H1 (cell line): ENCODE data around the gene SARS2. TPM values are rescaled to one million over a fixed set of nuclear protein-coding genes. Genes with fewer than 3 reads are reported as not detected.

ENCODE experiments used
- CTCF ChIA-PET: fragments of 300-600 bp; sonication (Branson Sonifier 250); formaldehyde crosslinking; loops from one replicate; lab custom pipeline; 2021; ENCODE audit not compliant: partially characterized antibody; lab: Charles Lee
- POLR2A ChIA-PET: fragments of 300-600 bp; sonication (Branson Sonifier 250); formaldehyde crosslinking; loops from one replicate; lab custom pipeline; 2021; ENCODE audit warnings: inconsistent platforms; ENCODE audit not compliant: partially characterized antibody; lab: Charles Lee
- DNase-seq, 2 experiments: peaks; one replicate each; pipeline versions ENCODE4 v3.0.0 to v3.0.0-alpha.2; 2010 to 2022; ENCODE audit warnings: low spot score in 2 of 2, low read depth in 1 of 2, mixed read lengths in 1 of 2
- FAIRE-seq: peaks from 2 replicates; lab custom pipeline; 2011; peaks lifted over from hg19 to GRCh38; lab: Jason Lieb, UNC
- H2AFZ ChIP-seq: 2 replicates; pipeline ENCODE4 v1.8.1; 2012; ENCODE audit warnings: low read length, inconsistent platforms
- H2AK5ac ChIP-seq: 2 replicates; pipeline ENCODE4 v1.6.1; 2013; ENCODE audit warnings: low read depth, low read length
- H2BK120ac ChIP-seq: replicated peaks from 2 replicates; pipeline ENCODE3; 2013; ENCODE audit warnings: low read depth, low read length, inconsistent platforms
- H2BK12ac ChIP-seq: 2 replicates; pipeline ENCODE4 v1.6.1; 2013; ENCODE audit warnings: low read depth, low read length
- H2BK15ac ChIP-seq: 2 replicates; pipeline ENCODE4 v1.6.1; 2013; ENCODE audit warnings: low read length
- H2BK20ac ChIP-seq: 2 replicates; pipeline ENCODE4 v1.6.1; 2013; ENCODE audit warnings: low read length
- H2BK5ac ChIP-seq: 2 replicates; pipeline ENCODE4 v1.6.1; 2013; ENCODE audit warnings: low read depth, low read length
- H3K14ac ChIP-seq: 2 replicates; pipeline ENCODE4 v1.6.1; 2013; ENCODE audit warnings: inconsistent platforms; ENCODE audit not compliant: insufficient read length
- H3K18ac ChIP-seq: 2 replicates; pipeline ENCODE4 v1.6.1; 2013; ENCODE audit warnings: low read length; ENCODE audit errors: extremely low read depth
- H3K23ac ChIP-seq: 2 replicates; pipeline ENCODE4 v1.6.1; 2013; ENCODE audit warnings: inconsistent platforms; ENCODE audit not compliant: insufficient read length
- H3K23me2 ChIP-seq: 2 replicates; pipeline ENCODE4 v1.6.1; 2013; ENCODE audit warnings: low read depth, low read length
- H3K27ac ChIP-seq: 2 replicates; pipeline ENCODE4 v1.6.1; 2011; ENCODE audit warnings: low read depth, low read length, inconsistent platforms
- H3K27me3 ChIP-seq, 4 experiments: replicated peaks in 1 of 4; 1 replicate in 1 of 4; 2 replicates in 3 of 4; pipeline versions ENCODE4 v1.6.1 to v1.8.1; 2011 to 2013; ENCODE audit warnings: low read length in 3 of 4, mild to moderate bottlenecking in 3 of 4, inconsistent platforms in 2 of 4, mixed read lengths in 2 of 4, moderate library complexity in 1 of 4; ENCODE audit not compliant: control insufficient read depth in 3 of 4, insufficient read depth in 3 of 4; ENCODE audit errors: extremely low read depth in 1 of 4
- H3K36me3 ChIP-seq, 4 experiments: 2 replicates each; pipeline versions ENCODE4 v1.6.1 to v1.8.1; 2011 to 2013; ENCODE audit warnings: mild to moderate bottlenecking in 4 of 4, low read length in 3 of 4, moderate library complexity in 2 of 4, control low read depth in 1 of 4, inconsistent platforms in 1 of 4; ENCODE audit not compliant: insufficient read depth in 4 of 4, control insufficient read depth in 2 of 4
- H3K4ac ChIP-seq: replicated peaks from 2 replicates; pipeline ENCODE3; 2013; ENCODE audit warnings: low read length, low read depth, mixed read lengths, inconsistent platforms; ENCODE audit not compliant: insufficient read length
- H3K4me1 ChIP-seq, 4 experiments: replicated peaks in 1 of 4; 1 replicate in 1 of 4; 2 replicates in 3 of 4; pipeline versions ENCODE4 v1.6.1 to v1.8.1; 2011 to 2013; ENCODE audit warnings: low read length in 3 of 4, inconsistent platforms in 2 of 4, mixed read lengths in 1 of 4; ENCODE audit not compliant: insufficient read depth in 4 of 4, control insufficient read depth in 3 of 4
- H3K4me2 ChIP-seq, 2 experiments: 2 replicates each; pipeline versions ENCODE4 v1.6.1 to v1.8.1; 2011 to 2013; ENCODE audit warnings: low read depth in 2 of 2, low read length in 2 of 2, control low read depth in 1 of 2, inconsistent platforms in 1 of 2, mild to moderate bottlenecking in 1 of 2; ENCODE audit not compliant: insufficient read depth in 1 of 2
- H3K4me3 ChIP-seq, 4 experiments: fragments of 200-600, 300-600 bp in 1 of 4; sonication (generic), shearing (Covaris generic), sonication (Bioruptor Twin) in 1 of 4; 2 replicates each; pipeline versions ENCODE4 v1.5.1 to v1.8.1; 2011 to 2016; ENCODE audit warnings: low read length in 4 of 4, low read depth in 3 of 4, control low read depth in 2 of 4, inconsistent platforms in 2 of 4, mild to moderate bottlenecking in 2 of 4, mixed read lengths in 1 of 4, moderate library complexity in 1 of 4; ENCODE audit not compliant: insufficient read depth in 2 of 4; ENCODE audit errors: extremely low read depth in 1 of 4
- H3K56ac ChIP-seq: replicated peaks from 2 replicates; pipeline ENCODE3; 2013; ENCODE audit warnings: low read depth, mild to moderate bottlenecking, mixed read lengths, low read length, inconsistent platforms; ENCODE audit not compliant: insufficient read length
- H3K79me1 ChIP-seq: 2 replicates; pipeline ENCODE4 v1.6.1; 2013; ENCODE audit warnings: low read depth, low read length, control low read depth
- H3K79me2 ChIP-seq, 2 experiments: 2 replicates each; pipeline versions ENCODE4 v1.6.1 to v1.8.1; 2012 to 2013; ENCODE audit warnings: low read length in 2 of 2, mild to moderate bottlenecking in 2 of 2, inconsistent platforms in 1 of 2; ENCODE audit not compliant: insufficient read depth in 2 of 2, control insufficient read depth in 1 of 2
- H3K9ac ChIP-seq, 4 experiments: replicated peaks in 1 of 4; 1 replicate in 1 of 4; 2 replicates in 3 of 4; pipeline versions ENCODE4 v1.6.1 to v1.8.1; 2011 to 2013; ENCODE audit warnings: low read depth in 3 of 4, low read length in 3 of 4, control low read depth in 2 of 4, mild to moderate bottlenecking in 2 of 4, moderate library complexity in 2 of 4, inconsistent platforms in 1 of 4; ENCODE audit errors: extremely low read depth in 1 of 4
- H3K9me3 ChIP-seq, 2 experiments: 2 replicates each; pipeline versions ENCODE4 v1.6.1 to v1.8.1; 2012 to 2013; ENCODE audit warnings: mild to moderate bottlenecking in 2 of 2, moderate library complexity in 2 of 2, control low read depth in 1 of 2, inconsistent platforms in 1 of 2, low read depth in 1 of 2, low read length in 1 of 2, mixed read lengths in 1 of 2; ENCODE audit not compliant: insufficient read depth in 2 of 2
- H4K20me1 ChIP-seq, 2 experiments: replicated peaks in 1 of 2; 2 replicates each; pipeline versions ENCODE3 to v1.8.1; 2011 to 2013; ENCODE audit warnings: inconsistent platforms in 2 of 2, low read length in 2 of 2, mild to moderate bottlenecking in 1 of 2; ENCODE audit not compliant: insufficient read depth in 2 of 2, control insufficient read depth in 1 of 2
- H4K5ac ChIP-seq: 2 replicates; pipeline ENCODE4 v1.6.1; 2013; ENCODE audit warnings: low read length, low read depth, mixed read lengths, inconsistent platforms; ENCODE audit not compliant: insufficient read length
- H4K8ac ChIP-seq: 2 replicates; pipeline ENCODE4 v1.8.0; 2013; ENCODE audit warnings: mild to moderate bottlenecking, moderate library complexity, low read length, inconsistent platforms; ENCODE audit not compliant: insufficient read depth; ENCODE audit errors: extremely low read depth
- H4K91ac ChIP-seq: replicated peaks from 2 replicates; pipeline ENCODE3; 2013; ENCODE audit warnings: low read length, mixed read lengths, inconsistent platforms; ENCODE audit not compliant: insufficient read length
- BACH1 ChIP-seq: IDR thresholded peaks from 2 replicates; pipeline ENCODE4 v1.6.1; 2012; ENCODE audit warnings: low read length, improper control_type of control experiment
- BRCA1 ChIP-seq: IDR thresholded peaks from 2 replicates; pipeline ENCODE4 v1.6.1; 2012; ENCODE audit warnings: low read depth, low read length, improper control_type of control experiment
- CHD1 ChIP-seq: IDR thresholded peaks from 2 replicates; pipeline ENCODE4 v1.6.1; 2012; ENCODE audit warnings: low read depth, low read length, improper control_type of control experiment
- CREB1 ChIP-seq: IDR thresholded peaks from 2 replicates; pipeline ENCODE4 v1.6.1; 2012; ENCODE audit warnings: inconsistent platforms
- CTBP2 ChIP-seq: IDR thresholded peaks from 2 replicates; pipeline ENCODE4 v1.7.0; 2011; ENCODE audit warnings: borderline replicate concordance, mild to moderate bottlenecking, moderate library complexity, mixed read lengths, low read length; ENCODE audit not compliant: insufficient read depth, insufficient read length
- CTCF ChIP-seq, 3 experiments: IDR thresholded peaks; 1 replicate in 2 of 3; 2 replicates in 1 of 3; pipeline versions ENCODE4 v1.5.1 to v1.6.1; 2011; ENCODE audit warnings: low read length in 3 of 3, mild to moderate bottlenecking in 3 of 3, inconsistent platforms in 2 of 3, low read depth in 1 of 3, moderate library complexity in 1 of 3; ENCODE audit not compliant: insufficient read depth in 1 of 3; ENCODE audit errors: control extremely low read depth in 1 of 3
- GABPA ChIP-seq: IDR thresholded peaks from 2 replicates; pipeline ENCODE4 v1.6.1; 2011; ENCODE audit warnings: mild to moderate bottlenecking, low read length, moderate library complexity, borderline replicate concordance; ENCODE audit not compliant: insufficient read depth
- GTF2F1 ChIP-seq: IDR thresholded peaks from 2 replicates; pipeline ENCODE4 v1.6.1; 2012; ENCODE audit warnings: low read depth, low read length, improper control_type of control experiment, borderline replicate concordance
- SP2 ChIP-seq: IDR thresholded peaks from 2 replicates; pipeline ENCODE4 v1.6.1; 2012; ENCODE audit warnings: mild to moderate bottlenecking, low read length, inconsistent platforms
- TAF1 ChIP-seq: IDR thresholded peaks from 2 replicates; pipeline ENCODE4 v1.6.1; 2011; ENCODE audit warnings: mild to moderate bottlenecking, low read depth, low read length
- TBP ChIP-seq: IDR thresholded peaks from 2 replicates; pipeline ENCODE4 v1.6.1; 2011; ENCODE audit warnings: low read depth, low read length, improper control_type of control experiment
- WGBS, 2 experiments: shearing (Covaris generic) in 1 of 2; methylation state at CpG; one replicate each; pipeline versions ENCODE4 v1.1.6 to v1.1.7; 2013 to 2015; ENCODE audit warnings: low lambda C conversion rate in 2 of 2, mixed read lengths in 2 of 2, inconsistent platforms in 1 of 2, low coverage in 1 of 2, missing lambda C conversion rate in 1 of 2; ENCODE audit not compliant: insufficient replicate concordance in 2 of 2, insufficient coverage in 1 of 2, insufficient read length in 1 of 2; ENCODE audit errors: extremely low coverage in 1 of 2, missing lambda C conversion rate in 1 of 2; 5-methylcytosine and 5-hydroxymethylcytosine counted together
- polyA plus RNA-seq, 7 experiments: library from polyadenylated mRNA; depleted of rRNA in 3 of 7; stranded (reverse) in 5 of 7; unstranded in 2 of 7; fragments of >200 nt in 5 of 7; fragments of 200-250 nt in 2 of 7; gene quantifications; 1 replicate in 5 of 7; 2 replicates in 1 of 7; 4 replicates in 1 of 7; pipeline versions ENCODE4 v1.2.1 to v1.2.3, GENCODE V29; 2011 to 2013; ENCODE audit warnings: missing spikeins in 2 of 7, mixed read lengths in 2 of 7
- total RNA-seq: library from RNA; stranded (reverse); fragmentation: NEBNext Ultra II Directional; extraction: Animal tissue kit (Norgen Biotek cat#: 25700); gene quantifications from 2 replicates; pipeline ENCODE4 v1.2.1, GENCODE V29; 2021

SARS2 gene
- total and polyA plus RNA-seq, 2 of the 8 experiments (the other 6 are each of a cell fraction or from before 2014, with no cell fraction given): 68.0 to 102 TPM

- H2AFZ ChIP-seq: no peak overlapping the region
- no peak overlapping the region for H3K4me2 ChIP-seq
- DNase-seq (no peak), FAIRE-seq (no peak)
- ChIA-PET POLR2A (interaction anchor here (1.1 kb wide), 1 partner anchor 16 kb away, joined by 4 read pairs; no protein-coding TSS in a partner anchor), CTCF (interaction anchor here (0.7 to 2.6 kb wide), 4 partner anchors 17 to 351 kb away, joined by 3 to 13 read pairs (median 3); partner anchors contain the start of gene FBXO17)
- H2BK20ac ChIP-seq: no peak overlapping the region
- no peak overlapping the region for H3K4ac ChIP-seq
- H3K56ac ChIP-seq: no peak overlapping the region
- H3K23me2 ChIP-seq: no peaks in the 10 kb centered on the region
- TF ChIP-seq CTBP2: no peak
- TF ChIP-seq TAF1: no peak
- TF ChIP-seq TBP: no peak
- no peak for TF ChIP-seq CREB1
- no peak for TF ChIP-seq CTCF (IDR thresholded peaks at IDR 0.05; ENCODE audit: control extremely low read depth in 1 of 3, insufficient read depth in 1 of 3, low read depth in 1 of 3, low read length in 3 of 3)
- no peak for TF ChIP-seq BRCA1
- TF ChIP-seq BACH1: no peak
- no peak for TF ChIP-seq GABPA
- TF ChIP-seq GTF2F1: no peak
- no peak for TF ChIP-seq CHD1
- no peak for TF ChIP-seq SP2
- no peaks in the 10 kb centered on the region; the same call in 1 of the 2 replicates for H3K79me1 ChIP-seq
- 0 out of 4 replicates have a peak, but pooled peaks cover 0 to 3% of the 10 kb centered on the region in 2 experiments for H3K9me3 ChIP-seq
- peaks cover 0 to 3% (median under 1%) of the 10 kb centered on the region in 4 experiments; a peak in 2 of 7 replicates for H3K4me1 ChIP-seq
- no peak overlapping the region for H3K18ac ChIP-seq
- no peaks in the 10 kb centered on the region for H3K79me2 ChIP-seq
- no peak overlapping the region for H2BK15ac ChIP-seq
- no peak overlapping the region for H3K9ac ChIP-seq
- no peak overlapping the region for H4K8ac ChIP-seq
- 93% methylated on average over 5 of the region's 5 CpGs; no CpG with 5 or more reads in 1 of the 2 experiments for WGBS, 2 experiments
- no peak overlapping the region for H2BK12ac ChIP-seq
- H3K4me3 ChIP-seq: no peak overlapping the region
- no peak overlapping the region for H3K14ac ChIP-seq
- no peak overlapping the region for H4K5ac ChIP-seq
- H2BK5ac ChIP-seq: no peak overlapping the region
- no peak overlapping the region for H3K23ac ChIP-seq
- no peak overlapping the region for H4K91ac ChIP-seq
- no peak overlapping the region for H3K27ac ChIP-seq
- H2BK120ac ChIP-seq: no peak overlapping the region
- H3K27me3 ChIP-seq: no peaks in the 10 kb centered on the region
- peaks cover 0 to 2% of the 10 kb centered on the region in 2 experiments for H4K20me1 ChIP-seq
- no peak overlapping the region for H2AK5ac ChIP-seq
- H3K36me3 ChIP-seq: no peaks in the 10 kb centered on the region
Observed at GRCh38 chr19:38959618-38960017, 29.1 kb upstream of the SARS2 start.
